ENCODE results near the gene INS. TPM values are rescaled to one million over a fixed set of nuclear protein-coding genes. Genes with fewer than 3 reads are reported as not detected.

INS gene
- total RNA-seq, 1 experiment from 2014 or later: not detected

DNA sequence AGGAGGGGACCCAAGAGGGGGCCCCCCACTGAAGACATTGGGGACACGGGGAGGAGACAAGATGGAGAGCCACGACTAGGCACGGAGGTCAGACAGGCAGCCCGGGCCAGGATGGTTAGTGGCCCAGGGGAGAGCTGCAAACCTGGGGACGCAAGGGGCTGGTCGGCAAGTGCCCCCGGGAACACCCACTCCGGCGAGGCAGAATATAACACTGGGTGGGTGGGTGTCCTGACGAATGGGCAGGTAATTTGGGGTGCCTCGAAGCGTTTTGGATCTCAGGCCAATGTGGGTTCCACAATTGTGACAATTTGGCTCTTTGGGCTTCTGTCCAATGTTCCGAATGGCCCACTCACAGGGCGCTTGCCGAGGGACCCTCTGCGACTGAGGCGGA is 31.7 kb downstream of the INS start:
- Histone ChIP-seq H2AFZ (ENCODE audit: low read length) (no peak overlapping the region), H3K9ac (ENCODE audit: extremely low read depth, insufficient read length, low read length) (no peak overlapping the region), H4K20me1 (ENCODE audit: control insufficient read depth, insufficient read depth, insufficient read length) (no peaks in the 10 kb centered on the region), H2BK5ac (ENCODE audit: insufficient read length, low read length) (no peak overlapping the region), H2AK5ac (ENCODE audit: insufficient read length, low read length) (no peak overlapping the region), H3K4me1 (ENCODE audit: insufficient read depth, low read length) (no peaks in the 10 kb centered on the region), H3K79me2 (ENCODE audit: insufficient read depth, low read length) (no peaks in the 10 kb centered on the region), H2BK15ac (ENCODE audit: low read depth, low read length) (no peak overlapping the region), H2BK120ac (ENCODE audit: low read depth, low read length, poor library complexity, severe bottlenecking) (no peak overlapping the region), H4K8ac (replicated peaks; ENCODE audit: insufficient read length, low read depth, low read length) (no peak overlapping the region), H2BK12ac (ENCODE audit: insufficient read length, low read depth, low read length) (no peak overlapping the region), H3K9me3 (ENCODE audit: control insufficient read depth, low read depth, low read length) (no peaks in the 10 kb centered on the region), H3K56ac (ENCODE audit: insufficient read length, low read depth, low read length) (no peak overlapping the region), H3K4me2 (ENCODE audit: insufficient read depth, insufficient read length, low read length) (no peak overlapping the region), H3K23ac (ENCODE audit: insufficient read length, low read depth, low read length) (no peak overlapping the region), H3K18ac (ENCODE audit: insufficient read length, low read depth, low read length) (no peak overlapping the region), H3K27me3 (ENCODE audit: insufficient read depth, low read length) (no peaks in the 10 kb centered on the region; the same call in 1 of the 2 replicates), H3T11ph (ENCODE audit: low read length) (no peak overlapping the region), H2BK20ac (ENCODE audit: low read depth, low read length, poor library complexity, severe bottlenecking) (no peak overlapping the region), H3K27ac (ENCODE audit: insufficient read length, low read depth, low read length) (no peak overlapping the region), H3K4ac (ENCODE audit: low read depth, low read length) (no peak overlapping the region), H3K14ac (ENCODE audit: insufficient read depth, low read length) (no peak overlapping the region), H4K5ac (ENCODE audit: insufficient read length, low read depth, low read length) (no peak overlapping the region), H3K79me1 (ENCODE audit: insufficient read depth, low read depth, low read length, poor library complexity, severe bottlenecking) (no peaks in the 10 kb centered on the region), H3K23me2 (ENCODE audit: insufficient read length, low read depth, low read length, poor library complexity, severe bottlenecking) (no peaks in the 10 kb centered on the region), H4K91ac (ENCODE audit: insufficient read length, low read depth, low read length) (no peak overlapping the region)
- peaks cover 0 to 3% (median 3%) of the 10 kb centered on the region in 3 experiments; a peak in 2 of 7 replicates for H3K36me3 Mint-ChIP-seq (ENCODE audit: insufficient read depth in 1 of 3, low read depth in 3 of 3)
- H3K27ac Mint-ChIP-seq: no peak overlapping the region
- H3K9me3 Mint-ChIP-seq: peaks cover 4 to 9% of the 10 kb centered on the region in 2 experiments; a peak in 3 of 5 replicates
- H3K4me3 Mint-ChIP-seq: no peak overlapping the region
- WGBS (ENCODE audit: extremely low coverage, insufficient read length, low lambda C conversion rate): no CpG with 5 or more reads among the region's 17 CpGs
- no peak for DNase-seq
- H3K4me1 Mint-ChIP-seq: peaks cover 0 to 26% of the 10 kb centered on the region in 2 experiments; a peak in 2 of 4 replicates
- H3K27me3 Mint-ChIP-seq (ENCODE audit: low read depth): peaks cover 54% of the 10 kb centered on the region
- TF ChIP-seq, protein P1, sequence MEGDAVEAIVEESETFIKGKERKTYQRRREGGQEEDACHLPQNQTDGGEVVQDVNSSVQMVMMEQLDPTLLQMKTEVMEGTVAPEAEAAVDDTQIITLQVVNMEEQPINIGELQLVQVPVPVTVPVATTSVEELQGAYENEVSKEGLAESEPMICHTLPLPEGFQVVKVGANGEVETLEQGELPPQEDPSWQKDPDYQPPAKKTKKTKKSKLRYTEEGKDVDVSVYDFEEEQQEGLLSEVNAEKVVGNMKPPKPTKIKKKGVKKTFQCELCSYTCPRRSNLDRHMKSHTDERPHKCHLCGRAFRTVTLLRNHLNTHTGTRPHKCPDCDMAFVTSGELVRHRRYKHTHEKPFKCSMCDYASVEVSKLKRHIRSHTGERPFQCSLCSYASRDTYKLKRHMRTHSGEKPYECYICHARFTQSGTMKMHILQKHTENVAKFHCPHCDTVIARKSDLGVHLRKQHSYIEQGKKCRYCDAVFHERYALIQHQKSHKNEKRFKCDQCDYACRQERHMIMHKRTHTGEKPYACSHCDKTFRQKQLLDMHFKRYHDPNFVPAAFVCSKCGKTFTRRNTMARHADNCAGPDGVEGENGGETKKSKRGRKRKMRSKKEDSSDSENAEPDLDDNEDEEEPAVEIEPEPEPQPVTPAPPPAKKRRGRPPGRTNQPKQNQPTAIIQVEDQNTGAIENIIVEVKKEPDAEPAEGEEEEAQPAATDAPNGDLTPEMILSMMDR (conservative IDR thresholded peaks at IDR 0.05): no peak

Data from H9 (cell line).